Activated naive CD4-positive, alpha-beta T cell (primary cell): ENCODE data around the gene ABCC11.

ENCODE experiments used
- DNase-seq, 4 experiments: peaks; one replicate each; lab custom pipeline; 2025; lab: John Stamatoyannopoulos, UW

ABCC11 gene

GRCh38 chr16:48161906-48162305, 85.4 kb downstream of the ABCC11 start:
- no peak for DNase-seq

GRCh38 chr16:48160575-48160974, 86.8 kb downstream of the ABCC11 start:
- DNase-seq, result no peak

- DNase-seq, result no peak
Measured at GRCh38 chr16:48158296-48158695, 89.0 kb downstream of the ABCC11 start.

GRCh38 chr16:48157794-48158193, 89.5 kb downstream of the ABCC11 start:
- DNase-seq, result no peak

DNA sequence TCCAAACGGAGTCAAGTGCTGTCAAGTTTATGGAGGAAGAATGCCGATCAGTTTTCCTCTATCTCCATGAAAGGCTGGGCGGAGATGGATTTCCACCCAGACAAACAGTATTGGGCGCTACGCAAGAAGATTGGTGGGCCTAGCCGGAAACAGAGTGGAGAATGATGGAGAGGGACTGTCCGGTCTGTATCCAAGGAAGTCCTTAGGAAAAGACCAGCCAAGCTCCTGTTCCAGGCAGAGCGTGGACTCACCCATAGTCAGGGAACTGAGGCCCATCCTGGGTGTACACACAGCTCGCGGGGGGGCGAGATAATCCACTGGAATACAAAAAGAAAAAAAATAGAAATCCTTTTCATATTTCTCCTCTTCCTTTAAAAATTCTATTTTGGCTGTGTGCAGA, 90.0 kb downstream of the ABCC11 start:
- no peak for DNase-seq

- DNase-seq, result peak; percentile 62 to 78 (median 72)
Measured at GRCh38 chr16:48156790-48157209, 90.5 kb downstream of the ABCC11 start.

- DNase-seq, result no peak
Measured at GRCh38 chr16:48155926-48156789, 91.2 kb downstream of the ABCC11 start, which contains the start of gene ABCC12. ABCC12 (minus strand) TSS chr16:48155993; CDS start chr16:48146424, 9,569 bp downstream.

DNA sequence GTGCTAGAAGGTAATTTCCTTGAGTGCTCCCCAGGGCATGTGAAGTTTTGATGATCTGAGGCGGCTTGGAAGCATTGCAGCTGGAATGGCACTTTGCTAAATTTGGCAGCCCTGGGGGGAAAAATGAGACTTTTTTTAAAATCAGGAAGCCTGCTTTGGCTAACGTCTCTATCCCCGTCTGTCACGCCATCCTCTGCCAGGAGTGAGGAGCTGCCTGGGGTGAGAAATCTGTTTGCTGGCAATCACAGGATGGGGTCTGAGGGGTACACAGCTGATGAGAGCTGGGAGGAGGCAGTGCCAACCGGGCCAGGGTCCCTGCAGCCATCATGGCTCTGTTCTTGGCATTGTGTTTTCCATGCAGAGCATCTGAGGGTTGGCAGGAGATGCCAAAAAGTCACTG, 93.6 kb downstream of the ABCC11 start:
- no peak for DNase-seq

DNA sequence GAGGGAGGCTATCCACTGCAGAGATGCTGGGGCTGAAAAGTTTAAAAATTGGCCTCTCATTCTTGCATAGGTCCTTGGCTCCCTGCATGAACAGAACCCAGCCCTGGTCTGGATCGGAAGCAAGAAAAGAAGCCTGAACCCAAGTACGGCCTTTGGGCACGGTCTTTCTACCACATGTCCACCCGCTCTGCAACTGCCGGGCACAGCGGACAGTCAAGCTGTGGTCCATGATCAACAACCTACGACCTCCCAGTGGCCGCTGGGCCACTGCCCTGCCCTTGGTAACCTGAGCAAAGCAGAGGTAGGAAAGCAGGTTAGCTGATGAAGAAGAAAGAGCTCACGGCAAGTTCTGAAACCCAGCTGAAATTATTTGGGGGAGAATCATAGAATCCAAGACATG, 95.1 kb downstream of the ABCC11 start:
- no peak for DNase-seq

GRCh38 chr16:48150707-48151106, 96.6 kb downstream of the ABCC11 start:
- no peak for DNase-seq

DNA sequence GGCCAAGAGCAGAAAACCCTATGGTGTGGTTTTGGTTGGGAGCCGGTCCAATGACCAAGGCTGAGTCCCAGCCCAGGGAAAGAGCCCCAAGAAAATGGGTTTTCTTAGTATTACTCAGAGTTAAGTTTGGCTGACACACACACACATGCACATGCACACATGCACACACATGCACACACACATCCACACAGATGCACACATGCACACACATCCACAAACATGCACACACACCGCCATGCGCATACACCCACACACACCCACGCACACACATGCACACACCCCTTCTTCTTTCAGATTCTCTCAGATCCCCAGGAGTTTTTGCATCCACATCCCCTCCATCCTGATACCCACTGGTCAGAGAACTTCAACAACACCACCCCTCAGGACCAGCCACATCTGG, 100.6 kb downstream of the ABCC11 start:
- no peak for DNase-seq

DNA sequence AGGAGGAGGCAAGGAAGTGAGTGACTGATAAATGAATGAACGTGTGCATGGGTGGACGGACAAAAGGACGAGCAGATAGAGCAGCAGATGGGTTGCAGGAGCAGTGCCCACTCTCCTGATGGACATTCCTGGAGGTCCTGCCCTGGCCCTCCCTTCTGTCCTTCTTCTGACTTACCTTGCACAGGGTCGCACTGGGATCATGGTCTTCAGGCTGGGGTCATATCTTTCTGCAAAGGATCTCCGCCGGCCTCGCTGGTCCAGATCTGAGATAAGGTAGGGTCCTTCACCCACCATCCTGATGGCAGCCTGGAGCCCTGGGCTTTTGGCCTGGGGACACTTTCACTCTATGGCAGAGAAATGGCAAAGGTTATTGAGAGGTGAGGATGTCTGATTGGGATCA, 101.2 kb downstream of the ABCC11 start:
- DNase-seq, result no peak

GRCh38 chr16:48143812-48144368, 103.4 kb downstream of the ABCC11 start:
- DNase-seq, result no peak

DNA sequence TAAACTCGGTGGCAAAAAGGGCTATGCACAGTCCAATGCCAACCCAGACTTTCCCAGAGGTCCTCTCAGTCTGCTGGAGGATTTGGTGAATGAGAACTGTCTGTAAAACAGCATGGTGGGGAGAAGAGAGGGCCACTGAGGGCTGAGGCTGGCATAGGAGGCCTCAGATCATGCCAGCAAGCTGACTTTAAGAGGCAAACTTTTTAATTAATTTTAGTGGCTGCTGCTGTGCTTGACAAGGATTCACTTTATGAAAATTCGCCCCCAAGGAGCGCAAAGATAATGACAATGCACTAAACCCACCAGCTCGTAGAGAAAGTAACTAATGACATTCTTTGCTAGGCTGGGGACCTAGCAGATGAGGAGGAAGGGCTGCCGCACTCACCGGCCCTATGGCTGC, 106.5 kb downstream of the ABCC11 start:
- no peak for DNase-seq

DNA sequence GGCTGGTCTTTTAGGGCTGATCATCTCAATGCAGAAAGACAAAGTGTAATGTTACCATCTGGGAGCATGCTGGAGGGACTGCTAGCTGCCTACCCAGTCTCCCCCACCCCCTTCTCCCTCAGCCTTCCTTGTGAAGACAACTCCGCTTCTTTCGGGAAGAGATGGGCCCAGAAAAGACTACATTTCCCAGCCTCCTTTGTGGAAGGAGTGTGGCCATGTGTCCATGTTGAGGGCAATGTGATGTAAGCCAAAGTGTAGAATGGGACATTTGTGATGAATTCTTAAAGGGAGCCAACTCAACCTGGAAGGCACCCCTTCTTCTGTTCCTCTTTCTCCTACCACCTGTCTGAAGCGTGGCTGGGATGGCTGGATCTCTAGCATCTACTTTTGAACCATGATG, 107.8 kb downstream of the ABCC11 start:
- no peak for DNase-seq

DNA sequence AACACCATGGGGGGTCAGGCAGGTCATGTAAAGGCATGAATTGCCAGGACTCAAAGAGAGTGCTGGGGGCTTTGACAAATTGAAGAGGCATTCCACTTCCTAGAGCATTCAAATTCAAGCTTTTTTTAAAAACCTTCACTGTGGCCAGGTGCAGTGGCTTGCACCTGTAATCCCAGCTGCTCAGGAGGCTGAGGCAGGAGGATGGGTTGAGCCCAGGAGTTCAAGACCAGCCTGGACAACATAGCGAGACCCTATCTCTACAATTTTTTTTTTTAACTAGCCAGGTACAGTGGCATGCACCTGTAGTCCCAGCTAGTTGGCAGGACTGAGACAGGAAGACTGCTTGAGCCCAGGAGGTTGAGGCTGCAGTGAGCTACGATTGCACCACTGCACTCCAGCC, 108.8 kb downstream of the ABCC11 start:
- no peak for DNase-seq

DNA sequence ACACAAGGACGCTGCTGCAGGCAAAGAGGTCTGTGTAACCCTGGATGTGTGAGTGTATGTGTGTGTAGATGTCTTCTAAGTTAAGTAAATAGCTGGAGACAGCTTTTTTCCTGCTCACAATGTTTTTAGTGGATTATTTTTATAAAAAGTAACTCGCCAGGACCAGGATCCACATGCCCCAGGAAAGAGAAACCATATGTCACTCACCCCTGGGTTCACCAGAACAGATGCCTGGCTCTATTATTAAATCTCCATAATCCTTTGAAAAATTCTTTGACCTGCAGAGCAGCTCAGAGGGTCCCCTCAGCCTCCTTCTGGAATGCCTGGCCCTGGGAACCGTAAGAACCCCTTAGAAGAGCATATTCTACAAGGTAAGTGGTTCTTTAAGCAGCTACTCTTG, 109.5 kb downstream of the ABCC11 start:
- no peak for DNase-seq

GRCh38 chr16:48136547-48137360, 110.6 kb downstream of the ABCC11 start:
- no peak for DNase-seq

DNA sequence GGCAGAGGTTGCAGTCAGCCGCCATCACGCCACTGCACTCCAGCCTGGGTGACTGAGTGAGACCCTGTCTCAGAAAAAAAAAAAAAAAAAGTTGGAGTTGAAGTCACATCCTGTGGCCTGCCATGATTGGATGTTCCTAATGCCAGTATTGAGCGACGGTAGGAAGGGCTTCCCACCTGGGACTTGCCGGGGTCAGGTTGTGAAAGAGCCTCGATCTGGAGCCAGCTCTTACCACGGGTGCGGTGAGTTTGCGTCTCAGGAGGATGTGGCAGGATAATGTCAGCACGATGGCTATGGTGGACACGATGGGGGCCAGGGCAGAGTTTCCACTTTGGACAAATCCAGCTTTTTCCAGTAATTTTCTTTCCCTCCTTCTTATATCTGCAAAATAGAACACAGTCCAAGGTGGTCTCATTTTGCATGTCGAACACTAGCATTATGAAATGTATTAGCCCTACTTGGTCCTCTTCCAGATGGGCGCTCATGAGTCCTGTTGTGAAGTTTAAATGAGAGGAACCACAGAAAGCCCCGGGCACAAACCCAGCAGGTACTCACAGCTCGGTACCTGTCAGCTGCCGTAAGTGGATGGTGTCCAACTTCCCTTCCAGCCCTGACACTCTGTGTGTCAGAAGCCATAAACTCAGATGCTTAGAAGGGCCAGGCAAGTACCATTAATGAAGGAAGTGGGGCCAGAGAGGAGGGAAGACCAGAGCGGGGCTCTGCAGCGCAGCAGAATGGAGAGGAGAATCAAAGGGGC, 113.7 kb downstream of the ABCC11 start:
- no peak for DNase-seq

DNA sequence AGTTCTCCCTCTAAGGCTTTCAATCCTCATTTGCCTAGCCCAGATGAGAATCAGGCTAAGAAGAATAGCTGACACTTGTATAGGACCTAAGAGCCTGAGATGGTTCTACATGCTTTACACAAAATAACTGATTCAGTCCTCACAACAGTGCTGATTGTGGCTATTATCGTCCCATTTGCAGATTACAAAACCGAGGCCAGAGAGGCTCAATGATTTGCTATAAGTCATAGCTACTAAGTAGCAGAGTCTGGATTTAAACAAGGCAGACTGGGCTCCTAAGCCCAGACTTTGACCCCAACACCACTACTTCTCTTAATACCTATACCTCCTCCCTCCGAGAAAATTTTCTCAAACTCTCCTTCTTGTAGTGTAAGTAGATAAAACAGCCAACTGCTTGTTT, 114.6 kb downstream of the ABCC11 start:
- DNase-seq, result no peak

GRCh38 chr16:48131201-48131935, 116.0 kb downstream of the ABCC11 start:
- DNase-seq, result no peak
